Effector memory CD8-positive, alpha-beta T cell (primary cell): ENCODE results near the gene SHB.
A peak's percentile ranks its signal among the peaks of the same experiment; 100 is the strongest.

ENCODE experiments used
- ATAC-seq: fragments of 150-1000 bp; cut with Tn5 transposase; replicated peaks from 2 replicates; pipeline ENCODE4 v1.10.0; 2021; ENCODE audit warnings: mild to moderate bottlenecking, moderate library complexity
- DNase-seq, 3 experiments: peaks; one replicate each; pipeline ENCODE4 v3.0.0; 2021
- H3K27ac Mint-ChIP-seq, 2 donors: one replicate each; pipeline ENCODE4 v1.8.0; 2022; ENCODE audit warnings: mild to moderate bottlenecking in 2 of 2, mixed read lengths in 2 of 2, moderate library complexity in 2 of 2
- H3K27me3 Mint-ChIP-seq, 2 donors: one replicate each; pipeline ENCODE4 v1.8.0; 2022; ENCODE audit warnings: mixed read lengths in 2 of 2
- H3K36me3 Mint-ChIP-seq: one replicate; pipeline ENCODE4 v1.8.0; 2022; ENCODE audit warnings: mild to moderate bottlenecking, moderate library complexity, mixed read lengths; ENCODE audit not compliant: insufficient read depth
- H3K4me1 Mint-ChIP-seq, 2 donors: one replicate each; pipeline ENCODE4 v1.8.0; 2022; ENCODE audit warnings: low read depth in 2 of 2, mixed read lengths in 2 of 2
- H3K4me3 Mint-ChIP-seq, 2 donors: one replicate each; pipeline ENCODE4 v1.8.0; 2022; ENCODE audit warnings: mild to moderate bottlenecking in 2 of 2, mixed read lengths in 2 of 2, moderate library complexity in 2 of 2
- H3K9me3 Mint-ChIP-seq, 2 donors: one replicate each; pipeline ENCODE4 v1.8.0; 2022; ENCODE audit warnings: mixed read lengths in 2 of 2

The SHB gene

DNA sequence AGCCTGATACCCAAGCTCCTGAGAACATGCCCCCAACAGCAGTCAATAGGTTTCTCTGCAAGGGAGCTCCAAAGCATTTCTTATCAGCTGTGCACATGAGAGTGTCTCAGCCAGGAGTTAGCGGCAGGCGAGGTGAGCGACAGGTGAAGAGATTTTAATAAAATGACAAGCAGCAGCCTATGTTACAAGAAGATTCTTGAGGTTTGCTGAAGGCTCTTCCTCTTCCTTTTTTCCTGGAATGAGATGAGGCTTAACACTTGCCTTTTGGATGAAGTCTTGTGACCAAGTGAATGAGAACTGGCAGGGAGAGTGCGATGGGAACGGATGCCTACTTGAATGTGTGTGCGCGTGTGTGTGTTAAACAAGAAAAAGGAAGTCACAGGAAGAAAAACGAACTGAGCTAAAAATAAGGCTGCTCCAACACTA lies 76.1 kb downstream of the SHB start:
- Mint-ChIP-seq H3K4me3 (no peak overlapping the region), H3K27me3 (peaks cover 0 to 29% of the 10 kb centered on the region in 2 donors), H3K27ac (no peak overlapping the region), H3K4me1 (peaks cover 0 to 9% of the 10 kb centered on the region in 2 donors), H3K36me3 (no peaks in the 10 kb centered on the region), H3K9me3 (no peaks in the 10 kb centered on the region)
- DNase-seq (no peak), ATAC-seq (no peak)

DNA sequence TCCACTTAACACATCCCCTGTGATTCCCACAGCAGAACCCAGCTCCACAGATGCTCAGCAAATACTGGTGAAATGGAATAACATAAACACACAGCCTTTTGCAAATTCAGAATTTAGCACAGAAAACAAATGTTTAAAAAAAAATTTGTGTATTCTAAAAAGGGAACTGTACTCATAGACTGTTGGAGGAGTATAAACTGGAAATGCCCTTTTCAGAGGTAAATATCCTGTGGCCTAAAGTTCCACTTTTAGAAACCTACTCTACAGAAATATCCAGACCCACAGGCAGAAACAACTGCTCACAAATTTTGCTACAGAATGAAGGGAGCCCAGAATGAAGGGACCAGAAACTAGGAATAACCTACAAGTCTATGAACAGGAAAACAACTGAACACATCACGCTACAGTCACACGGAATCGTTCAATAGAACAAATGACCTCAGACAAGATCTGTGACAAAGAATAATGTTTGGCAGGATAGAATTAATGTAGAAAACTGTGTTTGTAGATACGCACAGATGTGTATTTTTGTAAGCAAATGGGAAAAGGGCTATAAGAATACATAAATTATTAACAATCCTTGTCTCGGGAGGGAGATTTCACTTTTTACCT lies 78.5 kb downstream of the SHB start:
- Mint-ChIP-seq H3K27me3 (peaks cover 0 to 17% of the 10 kb centered on the region in 2 donors), H3K9me3 (no peaks in the 10 kb centered on the region), H3K36me3 (no peaks in the 10 kb centered on the region), H3K4me3 (no peak overlapping the region), H3K4me1 (peaks cover 0 to 9% of the 10 kb centered on the region in 2 donors), H3K27ac (no peak overlapping the region)
- no peak for DNase-seq
- no peak for ATAC-seq

DNA sequence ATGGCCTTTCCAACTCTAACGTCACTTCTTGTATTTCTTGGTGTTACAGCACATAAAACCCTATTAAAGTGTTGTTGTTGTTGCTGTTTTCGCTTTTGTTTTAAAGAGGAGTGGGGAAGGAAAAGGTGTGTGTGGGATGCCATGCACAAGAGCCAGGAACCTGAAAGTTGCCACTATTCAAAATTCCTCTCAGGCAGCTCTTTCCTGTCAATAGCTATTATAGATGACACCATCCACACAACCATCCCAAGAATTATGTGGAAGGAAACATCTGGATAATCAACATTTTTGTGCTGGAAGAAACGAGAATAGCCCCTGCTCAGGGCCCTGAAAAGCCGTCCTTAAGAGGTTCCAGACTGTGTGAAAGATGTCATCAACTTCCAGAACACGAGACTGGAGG lies 79.3 kb downstream of the SHB start:
- no peaks in the 10 kb centered on the region for H3K9me3 Mint-ChIP-seq
- ATAC-seq (no peak), DNase-seq (no peak)
- H3K36me3 Mint-ChIP-seq: no peaks in the 10 kb centered on the region
- no peak overlapping the region for H3K4me3 Mint-ChIP-seq
- H3K27me3 Mint-ChIP-seq: peaks cover 0 to 17% of the 10 kb centered on the region in 2 donors
- peaks cover 0 to 4% of the 10 kb centered on the region in 2 donors for H3K4me1 Mint-ChIP-seq
- H3K27ac Mint-ChIP-seq: no peak overlapping the region

DNA sequence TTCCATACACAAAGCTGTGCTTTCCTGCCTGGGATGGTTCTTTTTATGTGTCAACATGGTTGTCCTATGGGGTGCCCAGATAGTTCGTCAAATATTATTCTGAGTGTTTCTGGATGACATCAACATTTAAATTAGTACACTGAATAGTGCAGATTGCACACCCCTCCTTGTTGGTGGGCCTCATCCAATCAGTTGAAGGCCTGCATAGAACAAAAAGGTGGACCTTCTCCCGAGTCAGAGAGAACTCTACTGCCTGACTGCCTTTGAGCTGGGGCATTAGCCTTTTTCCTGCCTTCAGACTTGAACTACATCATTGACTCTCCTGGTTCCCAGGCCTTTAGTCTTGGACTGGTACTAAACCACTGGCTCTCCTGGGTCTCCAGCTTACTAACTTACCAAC lies 80.4 kb downstream of the SHB start:
- H3K36me3 Mint-ChIP-seq: no peaks in the 10 kb centered on the region
- peaks cover 0 to 2% of the 10 kb centered on the region in 2 donors for H3K4me1 Mint-ChIP-seq
- no peaks in the 10 kb centered on the region for H3K9me3 Mint-ChIP-seq
- ATAC-seq (no peak), DNase-seq (no peak)
- no peak overlapping the region for H3K4me3 Mint-ChIP-seq
- H3K27ac Mint-ChIP-seq: no peak overlapping the region
- H3K27me3 Mint-ChIP-seq: peaks cover 0 to 9% of the 10 kb centered on the region in 2 donors

DNA sequence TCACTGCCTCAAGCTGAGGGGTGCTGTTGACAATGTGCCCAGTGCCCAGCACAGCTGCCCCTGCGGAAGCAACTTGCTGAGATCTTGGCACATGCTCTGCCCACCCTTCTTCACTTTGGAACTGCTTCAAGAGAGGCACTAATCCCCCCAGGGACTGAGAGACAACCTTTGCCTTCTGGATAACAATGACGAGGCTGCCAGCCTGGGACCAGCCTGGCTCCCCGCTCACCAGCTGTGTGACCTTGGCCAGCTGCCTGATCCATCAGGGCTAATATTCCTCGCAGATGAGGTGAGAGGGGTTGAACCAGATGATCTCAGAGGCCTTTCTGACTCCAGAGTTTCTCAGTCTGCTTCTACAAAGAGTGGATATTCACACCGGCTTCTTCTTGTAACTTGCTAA lies 81.0 kb downstream of the SHB start:
- Mint-ChIP-seq H3K4me3 (no peak overlapping the region), H3K27me3 (peaks cover 0 to 6% of the 10 kb centered on the region in 2 donors), H3K36me3 (no peaks in the 10 kb centered on the region), H3K9me3 (no peaks in the 10 kb centered on the region), H3K4me1 (peaks cover 0 to 2% of the 10 kb centered on the region in 2 donors), H3K27ac (no peak overlapping the region)
- no peak for DNase-seq
- ATAC-seq: no peak

DNA sequence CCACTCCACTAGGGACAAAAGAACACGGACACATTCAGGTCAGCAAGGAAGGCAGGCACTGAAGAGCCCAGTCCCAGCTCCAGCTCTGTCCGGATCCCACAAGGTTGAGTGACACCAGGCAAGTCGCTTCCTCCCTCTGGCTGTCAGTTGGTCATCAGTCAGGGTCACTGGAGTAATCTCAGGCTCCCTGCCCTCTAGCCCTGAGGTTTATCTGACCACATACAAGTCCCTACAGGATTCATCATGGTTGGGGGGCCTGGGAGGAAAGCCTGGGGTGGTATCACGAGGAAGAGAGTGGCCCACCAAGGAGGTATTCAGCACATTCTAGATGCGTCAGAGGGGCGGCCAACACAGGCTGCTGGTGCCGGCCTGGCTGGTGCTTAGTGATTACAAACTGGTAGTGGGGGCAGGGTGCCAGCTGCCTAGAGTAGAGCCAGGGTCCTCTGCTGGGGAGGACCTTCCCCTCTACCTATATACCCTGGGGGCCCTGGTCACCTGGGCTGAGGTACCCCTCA lies 81.5 kb downstream of the SHB start:
- Mint-ChIP-seq H3K36me3 (no peaks in the 10 kb centered on the region), H3K4me1 (peaks cover 0 to 2% of the 10 kb centered on the region in 2 donors), H3K27me3 (peaks cover 0 to under 1% of the 10 kb centered on the region in 2 donors), H3K9me3 (no peaks in the 10 kb centered on the region), H3K27ac (no peak overlapping the region), H3K4me3 (no peak overlapping the region)
- DNase-seq: no peak
- no peak for ATAC-seq

DNA sequence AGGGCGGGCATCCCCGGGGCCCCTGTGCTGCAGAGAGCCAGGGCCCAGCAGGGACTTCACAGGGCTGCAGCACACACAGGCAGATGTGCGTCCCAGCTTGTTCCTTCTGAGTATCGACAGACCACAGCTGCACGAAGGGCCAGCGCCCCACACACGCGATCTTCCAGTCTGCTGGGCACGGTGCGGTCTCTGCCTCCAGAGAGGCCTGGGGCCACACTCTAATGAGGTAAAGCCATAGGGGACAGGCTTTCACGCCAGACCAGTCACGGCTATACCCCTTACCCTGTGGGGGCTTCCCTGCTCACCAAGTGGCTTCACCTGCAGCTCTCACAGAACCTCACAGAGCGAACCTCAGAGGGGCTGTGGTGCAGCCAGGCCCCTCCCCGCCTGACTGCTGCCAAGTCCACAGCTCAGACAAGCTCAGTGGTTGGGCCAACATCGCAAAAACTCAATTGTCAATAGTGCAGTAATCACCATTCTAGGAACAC lies 82.2 kb downstream of the SHB start:
- Mint-ChIP-seq H3K4me3 (no peak overlapping the region), H3K36me3 (no peaks in the 10 kb centered on the region), H3K9me3 (no peaks in the 10 kb centered on the region), H3K27me3 (no peaks in the 10 kb centered on the region), H3K4me1 (peaks cover 0 to 2% of the 10 kb centered on the region in 2 donors), H3K27ac (no peak overlapping the region)
- DNase-seq (no peak), ATAC-seq (no peak)

DNA sequence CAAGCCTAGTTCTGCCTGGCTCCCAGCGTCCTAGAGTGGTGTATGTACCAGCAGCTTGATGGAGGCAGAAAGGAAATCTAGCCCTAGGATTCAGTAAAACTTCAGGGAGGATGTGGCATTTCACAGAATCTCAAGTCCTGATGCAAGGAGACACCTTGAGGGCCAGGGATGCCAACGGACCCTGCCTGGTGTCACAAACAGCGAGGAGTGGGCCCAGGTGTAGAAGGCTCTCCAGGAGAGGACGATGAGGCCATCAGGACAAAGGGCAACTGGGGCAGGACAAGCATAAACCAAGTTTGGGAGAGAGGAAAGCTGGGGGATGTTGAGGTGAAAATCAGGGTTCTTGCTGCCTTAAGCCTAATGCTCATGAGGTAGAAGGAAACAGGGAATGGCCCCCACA lies 83.0 kb downstream of the SHB start:
- ATAC-seq (no peak), DNase-seq (no peak)
- H3K4me3 Mint-ChIP-seq: no peak overlapping the region
- H3K36me3 Mint-ChIP-seq: no peaks in the 10 kb centered on the region
- no peaks in the 10 kb centered on the region for H3K9me3 Mint-ChIP-seq
- H3K27ac Mint-ChIP-seq: peak overlapping the region in 1 of 2 donors; percentile 55
- peaks cover 0 to 2% of the 10 kb centered on the region in 2 donors for H3K4me1 Mint-ChIP-seq
- no peaks in the 10 kb centered on the region for H3K27me3 Mint-ChIP-seq

DNA sequence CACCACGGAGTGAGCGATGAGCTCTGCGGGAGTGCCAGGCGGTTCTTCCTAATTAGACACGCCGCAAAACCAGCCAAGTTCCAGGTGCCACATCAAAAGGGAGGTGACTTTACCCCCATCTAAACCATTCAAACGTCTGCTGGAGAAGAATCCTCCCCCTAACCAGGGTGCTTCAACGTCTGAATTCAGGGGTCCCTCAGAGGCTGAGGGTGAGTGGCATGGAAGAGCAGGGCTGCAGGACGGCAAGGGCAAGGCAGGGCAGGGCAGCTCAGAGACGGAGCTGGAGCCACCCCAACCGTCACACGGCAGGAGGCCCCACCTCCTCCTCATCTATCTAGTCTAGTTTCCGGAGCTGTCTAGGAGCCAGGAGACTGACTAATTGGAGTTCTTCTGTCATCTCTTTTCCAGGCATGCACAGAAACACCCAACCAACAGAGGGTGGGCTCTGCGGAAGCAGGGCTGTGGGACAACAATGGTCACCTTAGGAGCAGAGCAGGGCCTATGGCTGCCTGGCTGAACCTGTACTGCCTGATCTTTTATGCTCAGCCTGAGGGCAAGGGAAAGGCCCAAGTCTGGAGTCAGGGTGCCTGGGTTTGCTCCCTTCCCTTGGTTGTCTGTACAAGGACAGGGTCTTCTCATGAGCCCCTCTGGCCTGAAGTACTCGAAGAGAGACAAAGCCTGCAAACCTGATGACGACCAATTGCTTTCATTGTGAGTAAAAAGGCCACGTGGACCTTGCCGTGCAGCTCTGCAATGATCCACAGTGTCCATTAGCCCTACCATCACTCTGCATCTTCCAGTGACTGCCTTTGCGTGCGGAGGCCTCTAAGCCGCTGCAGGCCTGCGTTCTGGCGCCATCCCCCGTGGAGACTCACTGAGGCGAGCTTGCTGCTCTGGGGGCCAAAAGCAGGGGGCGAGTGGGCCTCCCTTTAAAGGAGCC lies 84.1 kb downstream of the SHB start:
- DNase-seq (no peak), ATAC-seq (no peak)
- Mint-ChIP-seq H3K4me1 (peaks cover 0 to 2% of the 10 kb centered on the region in 2 donors), H3K36me3 (no peaks in the 10 kb centered on the region), H3K27me3 (no peaks in the 10 kb centered on the region), H3K27ac (peak overlapping the region in 1 of 2 donors; percentile 55), H3K9me3 (no peaks in the 10 kb centered on the region), H3K4me3 (no peak overlapping the region)

DNA sequence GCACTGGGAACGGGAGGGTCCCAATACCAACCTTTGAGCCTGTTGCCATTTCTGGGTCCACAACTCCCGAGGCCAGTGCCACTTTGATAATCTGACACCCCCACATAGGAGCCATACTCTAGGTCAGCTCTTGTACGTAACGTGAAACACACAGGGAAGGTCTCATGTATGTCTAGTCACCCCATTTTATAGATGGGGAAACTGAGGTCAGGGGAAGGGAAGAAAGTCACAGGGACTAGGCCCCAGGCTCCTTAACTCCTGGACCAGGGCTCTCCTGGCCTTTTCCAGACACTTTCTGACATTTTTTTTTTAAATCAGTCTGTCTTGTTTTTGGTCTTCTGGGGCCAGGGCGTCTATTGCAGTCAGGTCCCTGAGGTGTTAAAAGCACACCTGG lies 84.8 kb downstream of the SHB start:
- H3K27me3 Mint-ChIP-seq: no peaks in the 10 kb centered on the region
- ATAC-seq (no peak), DNase-seq (no peak)
- no peak overlapping the region for H3K27ac Mint-ChIP-seq
- H3K36me3 Mint-ChIP-seq: no peaks in the 10 kb centered on the region
- H3K4me1 Mint-ChIP-seq: peaks cover 0 to 2% of the 10 kb centered on the region in 2 donors
- no peak overlapping the region for H3K4me3 Mint-ChIP-seq
- H3K9me3 Mint-ChIP-seq: no peaks in the 10 kb centered on the region

DNA sequence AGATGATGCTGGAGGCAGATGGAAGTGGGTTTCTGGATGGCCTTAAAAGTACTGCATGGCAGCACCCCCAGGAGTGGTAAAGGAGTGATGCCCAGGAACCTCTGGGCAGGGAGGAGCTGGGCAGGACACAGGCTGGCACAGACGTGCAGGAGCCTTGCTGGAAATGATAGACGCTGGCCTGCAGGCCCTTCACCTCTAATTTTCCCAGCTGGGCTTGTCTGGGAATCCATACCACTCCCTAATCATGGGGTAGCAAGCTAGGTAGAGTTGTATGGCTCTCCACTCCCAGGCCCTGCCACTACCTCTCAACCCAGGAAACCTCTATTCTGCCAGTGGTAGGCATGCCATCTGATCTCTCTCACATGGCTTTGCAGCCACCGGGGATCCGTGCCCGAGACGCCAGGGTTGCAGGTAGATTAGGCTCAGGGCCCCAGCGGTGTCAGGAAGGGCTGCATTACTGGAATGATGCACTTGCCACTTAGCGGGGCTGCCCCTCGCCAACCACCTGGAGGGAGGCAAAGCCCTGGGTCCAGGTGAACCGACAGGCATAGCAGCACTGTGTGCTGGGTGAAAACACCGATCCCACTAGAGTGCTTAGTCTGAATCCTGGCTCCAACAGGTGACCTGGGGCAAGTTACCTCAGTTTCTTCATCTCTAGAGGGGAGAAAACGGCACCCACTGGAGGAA lies 85.5 kb downstream of the SHB start:
- Mint-ChIP-seq H3K4me3 (no peak overlapping the region), H3K27me3 (no peaks in the 10 kb centered on the region)

DNA sequence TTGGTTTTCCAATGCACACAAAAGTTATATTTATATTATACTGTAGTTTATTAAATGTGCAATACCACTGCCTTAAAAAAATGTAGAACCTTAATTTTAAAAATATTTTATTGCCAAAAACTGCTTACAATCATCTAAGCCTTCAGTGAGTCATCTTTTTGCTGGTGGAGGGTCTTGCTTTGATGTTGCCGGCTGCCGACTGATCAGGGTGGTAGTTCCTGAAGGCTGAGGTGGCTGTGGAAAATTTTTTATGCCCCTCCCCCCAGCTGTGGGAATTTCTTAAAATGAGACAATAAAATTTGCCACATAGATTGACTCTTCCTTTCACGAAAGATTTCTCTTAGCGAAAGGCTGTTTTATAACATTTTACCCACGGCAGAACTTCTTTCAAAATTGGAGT lies 89.2 kb downstream of the SHB start:
- ATAC-seq: no peak
- Mint-ChIP-seq H3K4me1 (peaks cover 0 to 2% of the 10 kb centered on the region in 2 donors), H3K36me3 (no peaks in the 10 kb centered on the region), H3K27me3 (peaks cover 10 to 11% of the 10 kb centered on the region in 2 donors), H3K4me3 (no peak overlapping the region), H3K27ac (no peak overlapping the region), H3K9me3 (no peaks in the 10 kb centered on the region)
- DNase-seq: no peak

More for the DNA sequence above, 85.5 kb downstream of the SHB start:
- Mint-ChIP-seq H3K36me3 (no peaks in the 10 kb centered on the region), H3K4me1 (peaks cover 0 to 2% of the 10 kb centered on the region in 2 donors), H3K9me3 (no peaks in the 10 kb centered on the region), H3K27ac (no peak overlapping the region)
- no peak for ATAC-seq
- no peak for DNase-seq

DNA sequence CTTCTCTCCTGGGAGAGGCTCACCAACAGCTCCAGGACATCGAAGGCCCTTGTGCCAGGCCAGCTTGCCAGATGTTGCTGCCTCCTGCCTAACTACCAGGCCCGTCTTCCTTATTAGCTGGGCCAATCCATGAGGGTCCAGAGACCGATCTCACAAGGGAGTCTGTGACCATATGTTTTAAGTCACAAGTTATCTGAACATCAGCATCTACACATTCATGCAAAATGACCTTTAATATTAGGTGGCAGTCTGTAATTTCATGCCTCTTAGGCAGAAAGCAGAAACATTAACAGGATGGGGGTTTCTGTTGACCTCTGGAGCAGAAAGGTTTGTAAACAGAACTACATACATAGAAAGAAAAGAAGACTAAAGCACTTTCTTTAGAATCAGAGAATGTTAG lies 90.0 kb downstream of the SHB start:
- Mint-ChIP-seq H3K27ac (peak overlapping the region in 1 of 2 donors; percentile 2), H3K36me3 (no peaks in the 10 kb centered on the region), H3K9me3 (no peaks in the 10 kb centered on the region), H3K4me3 (no peak overlapping the region), H3K27me3 (peaks cover 10 to 11% of the 10 kb centered on the region in 2 donors), H3K4me1 (no peaks in the 10 kb centered on the region)
- DNase-seq (no peak), ATAC-seq (no peak)
